ENCODE results near the gene SAYSD1.

Gene SAYSD1

GRCh38 chr6:39079197-39080125 is 35.5 kb downstream of the SAYSD1 start:
- no peak for DNase-seq (ENCODE audit: low spot score)

GRCh38 chr6:39078695-39079094 is 36.3 kb downstream of the SAYSD1 start:
- no peak for DNase-seq (ENCODE audit: low spot score)

- DNase-seq (ENCODE audit: low spot score): no peak
Observed at GRCh38 chr6:39077882-39078594, 36.9 kb downstream of the SAYSD1 start.

- no peak for DNase-seq (ENCODE audit: low spot score)
Observed at GRCh38 chr6:39076623-39077535, 38.1 kb downstream of the SAYSD1 start.

- DNase-seq (ENCODE audit: low spot score): no peak
Observed at GRCh38 chr6:39075807-39076622, 39.0 kb downstream of the SAYSD1 start.

- no peak for DNase-seq (ENCODE audit: low spot score)
Observed at GRCh38 chr6:39075010-39075686, 39.8 kb downstream of the SAYSD1 start.

- DNase-seq (ENCODE audit: low spot score): no peak
Observed at GRCh38 chr6:39074486-39074885, 40.5 kb downstream of the SAYSD1 start.

GRCh38 chr6:39073471-39074355 is 41.3 kb downstream of the SAYSD1 start:
- no peak for DNase-seq (ENCODE audit: low spot score)

- no peak for DNase-seq (ENCODE audit: low spot score)
Observed at GRCh38 chr6:39072830-39073229, 42.2 kb downstream of the SAYSD1 start.

- DNase-seq (ENCODE audit: low spot score): no peak
Observed at GRCh38 chr6:39068391-39068790, 46.6 kb downstream of the SAYSD1 start.

GRCh38 chr6:39065561-39065960 is 49.4 kb downstream of the SAYSD1 start:
- no peak for DNase-seq (ENCODE audit: low spot score)

- no peak for DNase-seq (ENCODE audit: low spot score)
Observed at GRCh38 chr6:39063526-39063925, 51.5 kb downstream of the SAYSD1 start.

GRCh38 chr6:39062014-39062740 is 52.8 kb downstream of the SAYSD1 start:
- peak; percentile 10 for DNase-seq (ENCODE audit: low spot score)

- DNase-seq (ENCODE audit: low spot score): no peak
Observed at GRCh38 chr6:39061588-39061987, 53.4 kb downstream of the SAYSD1 start.

- DNase-seq (ENCODE audit: low spot score): no peak
Observed at GRCh38 chr6:39061182-39061581, 53.8 kb downstream of the SAYSD1 start.

- DNase-seq (ENCODE audit: low spot score): no peak
Observed at GRCh38 chr6:39060467-39061160, 54.4 kb downstream of the SAYSD1 start.

- peak; percentile 24 for DNase-seq (ENCODE audit: low spot score)
Observed at GRCh38 chr6:39059496-39060310, 55.3 kb downstream of the SAYSD1 start.

Measured in SK-N-DZ (cell line).